Esophagus mucosa (tissue), 1 donor: ENCODE results near the gene ACTR5. TPM values are rescaled to one million over a fixed set of nuclear protein-coding genes. Genes with fewer than 3 reads are reported as not detected.
"Not testable (repeated sequence)": the region's sequence is repeated elsewhere in the genome, so short reads cannot be mapped to it uniquely, and the experiment has no call there.

ENCODE experiments used
- ATAC-seq: fragments of 200-7000 bp; cut with Tn5 transposase; one replicate; pipeline ENCODE4 v1.9.1; 2020
- total RNA-seq: library from RNA; stranded (reverse); gene quantifications from one replicate; pipeline ENCODE4 v1.2.4, GENCODE V29; 2023
- donor health status: DM: yes; HTN: yes; CAD: no.

The ACTR5 gene
- total RNA-seq, 1 donor from 2014 or later: 6.0 TPM

DNA sequence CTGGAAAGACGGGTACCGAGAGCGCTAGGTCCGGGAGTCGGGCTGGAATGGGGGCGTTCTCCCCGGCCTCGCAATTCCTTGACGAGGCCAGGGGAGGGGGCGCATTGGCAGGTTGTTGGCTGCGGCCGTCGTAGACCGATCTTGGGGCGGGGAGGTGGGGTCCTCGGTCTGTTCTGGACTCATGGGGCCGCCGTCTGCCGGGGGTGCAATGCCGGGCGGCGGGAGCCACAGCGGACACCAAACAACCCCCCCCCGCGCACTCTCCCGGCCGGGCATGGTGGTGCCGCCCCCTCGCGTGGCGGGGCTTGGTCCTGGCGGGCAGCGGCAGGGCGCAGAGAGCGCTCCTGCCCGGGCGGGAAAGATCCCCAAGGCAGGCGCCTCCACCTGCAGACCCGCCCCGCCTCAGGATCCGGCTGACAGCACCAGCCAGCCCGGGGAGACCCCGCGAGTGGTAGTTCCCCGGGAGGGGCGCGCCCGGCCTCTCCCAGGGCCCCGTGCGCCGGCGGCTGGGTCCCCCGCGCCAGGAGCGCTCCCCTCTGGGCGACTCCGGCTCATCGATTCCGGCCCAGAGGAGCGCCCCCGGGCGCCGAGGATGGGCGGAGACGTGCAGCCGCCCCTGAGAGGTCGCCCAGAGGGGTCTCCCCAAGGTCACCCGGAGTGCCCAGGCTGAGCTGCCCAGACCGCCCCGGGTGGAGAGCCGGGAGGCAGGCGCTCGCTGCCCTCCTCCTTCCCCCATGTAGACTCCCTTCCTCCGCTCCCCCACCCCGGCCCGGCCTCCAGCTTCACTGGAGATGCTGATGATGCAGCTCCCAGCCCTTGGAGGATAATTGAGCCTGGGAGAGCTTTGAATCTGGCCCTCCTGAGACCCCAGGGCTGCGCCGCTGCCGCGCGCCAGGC, 57.9 kb downstream of the ACTR5 start:
- ATAC-seq: peak; percentile 22

GRCh38 chr20:38806855-38807655, 58.8 kb downstream of the ACTR5 start:
- no peak for ATAC-seq

DNA sequence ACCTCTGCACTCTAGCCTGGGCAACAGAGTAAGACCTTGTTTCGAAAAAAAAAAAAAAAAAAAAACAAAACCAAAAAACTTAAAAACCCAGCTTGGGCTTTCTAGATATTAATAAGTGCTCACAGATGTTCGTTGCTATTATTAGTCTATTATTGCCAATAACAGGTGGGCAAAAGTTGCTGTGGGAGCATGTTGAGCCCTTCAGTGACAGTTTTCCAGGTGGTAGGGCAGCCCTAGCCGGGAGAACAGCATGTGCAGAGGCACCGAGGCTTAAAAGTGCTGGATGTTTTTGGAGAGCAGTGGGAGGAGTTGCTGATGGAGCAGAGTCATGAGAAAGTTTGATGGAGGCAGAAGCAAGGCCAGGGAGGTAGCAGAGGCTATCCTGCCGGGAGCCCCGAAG, 61.7 kb downstream of the ACTR5 start:
- no peak for ATAC-seq

DNA sequence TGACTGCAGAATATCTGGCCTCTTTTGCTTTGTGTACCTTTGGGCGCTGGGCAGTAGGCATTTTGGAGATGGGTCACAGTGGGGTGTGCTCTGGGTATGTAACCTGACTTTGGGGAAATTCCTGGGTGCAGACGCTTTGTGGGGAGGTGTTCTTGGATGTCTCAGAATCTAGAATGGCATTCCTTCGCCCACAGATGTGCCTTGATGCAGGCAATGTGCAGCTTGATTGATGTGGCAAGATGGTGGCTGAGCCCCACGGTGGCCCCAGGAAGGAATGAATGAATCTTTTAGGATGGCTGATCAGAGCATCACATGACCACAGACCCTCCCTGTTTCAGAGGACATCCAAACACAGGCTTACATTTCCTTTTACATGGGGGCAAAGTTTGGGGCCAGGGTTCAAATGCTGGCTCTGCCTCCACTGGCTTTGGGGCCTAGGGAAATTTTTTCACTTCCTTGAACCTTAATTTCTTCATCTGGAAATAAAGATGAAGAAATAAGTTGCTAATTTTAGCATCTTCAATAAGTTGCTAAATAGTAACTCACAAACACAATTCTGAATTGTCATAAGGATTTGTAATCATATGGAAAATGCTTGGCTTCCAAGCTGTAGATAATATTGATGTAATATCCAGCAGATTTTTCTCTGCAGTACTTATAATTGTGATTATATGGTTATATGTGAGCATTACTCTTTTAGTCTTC, 62.8 kb downstream of the ACTR5 start:
- no peak for ATAC-seq

GRCh38 chr20:38811769-38812168, 63.5 kb downstream of the ACTR5 start:
- no peak for ATAC-seq

GRCh38 chr20:38812182-38812581, 63.9 kb downstream of the ACTR5 start:
- ATAC-seq: no peak

- no peak for ATAC-seq
These were observed 64.7 kb downstream of the ACTR5 start for GRCh38 chr20:38812709-38813573.

- ATAC-seq: not testable (repeated sequence)
These were observed 65.3 kb downstream of the ACTR5 start for GRCh38 chr20:38813574-38813962.

- ATAC-seq: no peak
These were observed 67.2 kb downstream of the ACTR5 start for GRCh38 chr20:38815446-38815845.

- no peak for ATAC-seq
These were observed 70.1 kb downstream of the ACTR5 start for GRCh38 chr20:38818113-38819065.

Other genes starting within 250 kb of the ACTR5 start
- not detected for gene ADIG, start 167.3 kb upstream of the ACTR5 start, total RNA-seq
- gene ARHGAP40, start 146.7 kb upstream of the ACTR5 start, total RNA-seq: 10.3 TPM
- gene SLC32A1, start 24.0 kb upstream of the ACTR5 start, total RNA-seq: not detected
- gene PPP1R16B, start 57.2 kb downstream of the ACTR5 start, total RNA-seq: 2.3 TPM
- gene FAM83D, start 178.0 kb downstream of the ACTR5 start, total RNA-seq: 67.0 TPM
- 6.3 TPM for gene DHX35, start 213.9 kb downstream of the ACTR5 start, total RNA-seq